Bronchial epithelial cell (primary cell): ENCODE results near the gene GOLGA8J. TPM values are rescaled to one million over a fixed set of nuclear protein-coding genes. Genes with fewer than 3 reads are reported as not detected.
A peak's percentile ranks its signal among the peaks of the same experiment; 100 is the strongest.
"Not testable (repeated sequence)": the region's sequence is repeated elsewhere in the genome, so short reads cannot be mapped to it uniquely, and the experiment has no call there.

Source experiments
- DNase-seq: peaks from one replicate; pipeline ENCODE4 v3.0.0-alpha.2; 2010; ENCODE audit warnings: low read depth
- FAIRE-seq: peaks from 2 replicates; lab custom pipeline; 2011; peaks lifted over from hg19 to GRCh38; lab: Jason Lieb, UNC
- H3K27me3 ChIP-seq: 2 replicates; pipeline ENCODE4 v1.5.1; 2011; ENCODE audit warnings: low read length; ENCODE audit not compliant: control insufficient read depth, insufficient read depth
- H3K36me3 ChIP-seq: 2 replicates; pipeline ENCODE4 v1.5.1; 2011; ENCODE audit warnings: low read length; ENCODE audit not compliant: control insufficient read depth, insufficient read depth
- H3K4me3 ChIP-seq: 2 replicates; pipeline ENCODE4 v1.5.1; 2011; ENCODE audit warnings: mild to moderate bottlenecking, low read depth, low read length, control low read depth
- CTCF ChIP-seq: IDR thresholded peaks from 2 replicates; pipeline ENCODE4 v1.5.1; 2011; ENCODE audit warnings: mild to moderate bottlenecking, moderate library complexity, low read length, control low read depth, inconsistent platforms; ENCODE audit not compliant: insufficient read depth, severe bottlenecking
- total RNA-seq: library from RNA; depleted of rRNA; stranded (reverse); fragments of >200 nt; gene quantifications from 2 replicates; pipeline ENCODE4 v1.2.1, GENCODE V29; 2014

GOLGA8J gene
- total RNA-seq, 1 donor from 2014 or later, result not detected

- no peaks in the 10 kb centered on the region for H3K36me3 ChIP-seq
- H3K27me3 ChIP-seq, result peaks cover 2% of the 10 kb centered on the region
- TF ChIP-seq CTCF, result no peak
- DNase-seq (no peak), FAIRE-seq (no peak)
- no peak overlapping the region for H3K4me3 ChIP-seq
Measured at GRCh38 chr15:30042556-30042955, 40.2 kb upstream of the GOLGA8J start.

- peak; percentile 11 for TF ChIP-seq CTCF
- peak; percentile 53 for DNase-seq
- FAIRE-seq, result no peak
- H3K4me3 ChIP-seq, result no peak overlapping the region
- peaks cover 4% of the 10 kb centered on the region for H3K27me3 ChIP-seq
- H3K36me3 ChIP-seq, result no peaks in the 10 kb centered on the region
Measured at GRCh38 chr15:30043211-30043655, 39.5 kb upstream of the GOLGA8J start.

DNA sequence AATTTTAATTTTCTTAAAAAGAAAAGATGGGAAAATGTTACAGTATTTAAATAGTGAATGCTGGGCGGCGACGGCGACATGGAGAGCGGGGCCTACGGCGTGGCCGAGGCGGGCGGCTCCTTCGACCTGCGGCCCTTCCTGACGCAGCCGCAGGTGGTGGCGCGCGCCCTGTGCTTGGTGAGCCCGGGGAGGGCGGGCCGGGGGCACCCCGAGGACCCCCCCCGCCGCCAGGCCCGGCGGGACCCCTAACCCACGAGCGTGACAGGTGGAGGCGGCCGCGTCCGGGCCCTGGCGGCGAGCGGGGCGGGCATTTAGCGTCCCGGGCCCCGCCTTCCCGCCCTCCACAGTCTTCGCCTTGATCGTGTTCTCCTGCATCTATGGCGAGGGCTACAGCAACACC, 38.4 kb upstream of the GOLGA8J start:
- no peak for TF ChIP-seq CTCF

DNA sequence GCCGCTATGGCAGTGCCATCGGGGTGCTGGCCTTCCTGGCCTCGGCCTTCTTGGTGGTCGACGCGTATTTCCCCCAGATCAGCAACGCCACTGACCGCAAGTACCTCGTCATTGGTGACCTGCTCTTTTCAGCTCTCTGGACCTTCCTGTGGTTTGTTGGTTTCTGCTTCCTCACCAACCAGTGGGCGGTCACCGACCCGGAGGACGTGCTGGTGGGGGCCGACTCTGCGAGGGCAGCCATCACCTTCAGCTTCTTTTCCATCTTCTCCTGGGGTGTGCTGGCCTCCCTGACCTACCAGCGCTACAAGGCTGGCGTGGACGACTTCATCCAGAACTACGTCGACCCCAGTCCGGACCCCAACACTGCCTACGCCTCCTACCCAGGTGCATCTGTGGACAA, 37.9 kb upstream of the GOLGA8J start:
- not testable (repeated sequence) for FAIRE-seq, H3K36me3 ChIP-seq, H3K4me3 ChIP-seq, DNase-seq, H3K27me3 ChIP-seq

More for the DNA sequence above, 38.4 kb upstream of the GOLGA8J start:
- FAIRE-seq, result no peak
- no peak for DNase-seq
- peaks cover 4% of the 10 kb centered on the region for H3K27me3 ChIP-seq
- H3K4me3 ChIP-seq, result no peak overlapping the region
- no peaks in the 10 kb centered on the region for H3K36me3 ChIP-seq

- peak; percentile 36 for FAIRE-seq
Measured at GRCh38 chr15:30045248-30046041, 37.3 kb upstream of the GOLGA8J start.

DNA sequence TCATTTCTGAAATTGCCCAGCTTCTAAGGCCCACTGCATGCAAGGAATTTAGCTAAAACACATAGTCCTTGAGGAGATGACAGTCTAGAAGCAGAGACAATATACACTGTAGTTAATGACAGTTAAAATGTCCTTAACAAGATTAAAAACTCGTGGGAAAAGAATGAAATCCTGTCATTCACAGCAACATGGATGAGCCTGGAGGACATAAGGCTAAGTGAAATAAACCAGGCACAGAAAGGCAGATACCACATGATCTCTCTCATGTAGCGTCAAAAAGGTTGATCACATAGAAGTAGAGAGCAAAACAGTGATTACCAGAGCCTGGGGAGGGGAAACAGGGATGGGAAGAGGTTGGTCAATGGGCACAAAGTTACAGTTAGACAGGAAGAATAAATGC, 36.3 kb upstream of the GOLGA8J start:
- Histone ChIP-seq H3K36me3 (no peaks in the 10 kb centered on the region), H3K27me3 (peaks cover 4% of the 10 kb centered on the region), H3K4me3 (no peak overlapping the region)
- FAIRE-seq, result no peak
- TF ChIP-seq CTCF, result no peak
- no peak for DNase-seq

More at GRCh38 chr15:30045248-30046041, 37.3 kb upstream of the GOLGA8J start:
- H3K36me3 ChIP-seq, DNase-seq, H3K4me3 ChIP-seq, H3K27me3 ChIP-seq: not testable (repeated sequence)
